ENCODE data around the gene ACY1. TPM values are rescaled to one million over a fixed set of nuclear protein-coding genes. Genes with fewer than 3 reads are reported as not detected.
A peak's percentile ranks its signal among the peaks of the same experiment; 100 is the strongest.

The ACY1 gene
- polyA plus RNA-seq, 1 of the 3 experiments (the other 2 are of a cell fraction): 93.0 TPM

GRCh38 chr3:52004906-52005395, 21.6 kb downstream of the ACY1 start:
- no peak for TF ChIP-seq MEF2A (IDR thresholded peaks at IDR 0.05; ENCODE audit: borderline replicate concordance, low read depth)
- TF ChIP-seq ZBTB33 (IDR thresholded peaks at IDR 0.05; ENCODE audit: borderline replicate concordance, low read depth): no peak
- TF ChIP-seq CTCF (IDR thresholded peaks at IDR 0.05): no peak
- no peak for TF ChIP-seq SIN3A (IDR thresholded peaks at IDR 0.05; ENCODE audit: borderline replicate concordance, low read depth, low read length)
- TF ChIP-seq USF1 (IDR thresholded peaks at IDR 0.05; ENCODE audit: borderline replicate concordance, low read depth): no peak
- no peak for TF ChIP-seq EP300 (IDR thresholded peaks at IDR 0.05; ENCODE audit: borderline replicate concordance in 1 of 2, low read depth in 1 of 2, low read length in 1 of 2)
- no peak for TF ChIP-seq CHD2 (IDR thresholded peaks at IDR 0.05; ENCODE audit: low read length, partially characterized antibody)
- TF ChIP-seq GATA2 (CRISPR knock-in tag; IDR thresholded peaks at IDR 0.05): no peak
- TF ChIP-seq FOSL2 (IDR thresholded peaks at IDR 0.05; ENCODE audit: borderline replicate concordance, low read depth): no peak
- Histone ChIP-seq H3K4me2 (peak overlapping the region; percentile 73), H2AFZ (ENCODE audit: low read depth) (0 out of 2 replicates have a peak overlapping the region, but pooled peaks have one; percentile 84)

GRCh38 chr3:52005571-52005986, 22.2 kb downstream of the ACY1 start:
- Histone ChIP-seq H3K27ac (ENCODE audit: low read depth in 2 of 2, low read length in 1 of 2) (peak overlapping the region; percentile 52 to 99; a peak in 3 of 4 replicates), H3K9ac (peak overlapping the region; percentile 34; the same call in 1 of the 2 replicates), H3K4me1 (ENCODE audit: control insufficient read depth in 1 of 2, insufficient read depth in 2 of 2, low read depth in 1 of 2, low read length in 1 of 2) (peaks cover 20 to 62% of the 10 kb centered on the region in 2 experiments), H3K4me3 (ENCODE audit: low read depth in 2 of 2, low read length in 1 of 2) (peak overlapping the region in 1 of 2 experiments; percentile 6; a peak in 1 of 4 replicates), H3K36me3 (replicated peaks in 1 of 2; ENCODE audit: control insufficient read depth in 1 of 2, insufficient read depth in 2 of 2, low read length in 1 of 2) (no peaks in the 10 kb centered on the region), H2AFZ (ENCODE audit: low read depth) (peak overlapping the region; percentile 84; the same call in 1 of the 2 replicates), H3K9me3 (no peaks in the 10 kb centered on the region), H4K20me1 (ENCODE audit: insufficient read depth) (no peaks in the 10 kb centered on the region), H3K27me3 (ENCODE audit: insufficient read depth) (no peaks in the 10 kb centered on the region), H3F3A (replicated peaks; ENCODE audit: insufficient read depth) (no peaks in the 10 kb centered on the region), H3K9me2 (no peaks in the 10 kb centered on the region), H3K79me2 (ENCODE audit: insufficient read depth) (no peaks in the 10 kb centered on the region), H3K4me2 (peak overlapping the region; percentile 73)
- POLR2A ChIA-PET: interaction anchor here (0.6 to 6.2 kb wide), 15 partner anchors 10 to 137 kb away, joined by 3 to 144 read pairs (median 9); partner anchors contain the start of genes ACY1, DUSP7 and RPL29
- TF ChIP-seq GATA2 (CRISPR knock-in tag; IDR thresholded peaks at IDR 0.05) (peak; percentile 22; the same call in 1 of the 2 replicates), SMC3 (IDR thresholded peaks at IDR 0.05; ENCODE audit: low read depth, low read length) (no peak), RFX5 (IDR thresholded peaks at IDR 0.05; ENCODE audit: low read length) (no peak), TCF12 (IDR thresholded peaks at IDR 0.05) (peak; percentile 35; the same call in 1 of the 2 replicates), MAX (IDR thresholded peaks at IDR 0.05; ENCODE audit: low read depth) (no peak)
- CTCF ChIA-PET: interaction anchor here (1.0 to 24.7 kb wide), 10 partner anchors 12 to 169 kb away, joined by 3 to 983 read pairs (median 98); partner anchors contain the start of genes ACY1, DUSP7 and POC1A
- DNase-seq: peak; percentile 71
- WGBS (ENCODE audit: low lambda C conversion rate): 7% methylated on average over 9 of the region's 15 CpGs

More at GRCh38 chr3:52004906-52005395, 21.6 kb downstream of the ACY1 start:
- ChIA-PET CTCF (interaction anchor here (0.6 to 24.7 kb wide), 50 partner anchors 10 to 277 kb away, joined by 3 to 983 read pairs (median 6); partner anchors contain the start of genes ABHD14A, ABHD14B, ACY1 and DUSP7), POLR2A (interaction anchor here (0.8 to 6.2 kb wide), 16 partner anchors 7 to 138 kb away, joined by 3 to 144 read pairs (median 8); partner anchors contain the start of genes ACY1, DUSP7 and RPL29)
- H3K9ac ChIP-seq: peak overlapping the region; percentile 34; the same call in 1 of the 2 replicates
- no peaks in the 10 kb centered on the region for H4K20me1 ChIP-seq (ENCODE audit: insufficient read depth)
- no peaks in the 10 kb centered on the region for H3K79me2 ChIP-seq (ENCODE audit: insufficient read depth)
- H3K27me3 ChIP-seq (ENCODE audit: insufficient read depth): no peaks in the 10 kb centered on the region
- H3K9me3 ChIP-seq: no peaks in the 10 kb centered on the region
- H3K4me1 ChIP-seq (ENCODE audit: control insufficient read depth in 1 of 2, insufficient read depth in 2 of 2, low read depth in 1 of 2, low read length in 1 of 2): peaks cover 20 to 62% of the 10 kb centered on the region in 2 experiments
- no peaks in the 10 kb centered on the region for H3K9me2 ChIP-seq
- H3K4me3 ChIP-seq (ENCODE audit: low read depth in 2 of 2, low read length in 1 of 2): no peak overlapping the region
- H3K36me3 ChIP-seq (replicated peaks in 1 of 2; ENCODE audit: control insufficient read depth in 1 of 2, insufficient read depth in 2 of 2, low read length in 1 of 2): no peaks in the 10 kb centered on the region
- 91% methylated on average over 3 of the region's 4 CpGs for WGBS (ENCODE audit: low lambda C conversion rate)
- H3F3A ChIP-seq (replicated peaks; ENCODE audit: insufficient read depth): no peaks in the 10 kb centered on the region
- DNase-seq: no peak
- H3K27ac ChIP-seq (ENCODE audit: low read depth in 2 of 2, low read length in 1 of 2): peak overlapping the region; percentile 52 to 99; a peak in 3 of 4 replicates
